Right lung (tissue), 5 donors: ENCODE results near the gene WASHC2A. TPM values are rescaled to one million over a fixed set of nuclear protein-coding genes. Genes with fewer than 3 reads are reported as not detected.
"Not testable (repeated sequence)": the region's sequence is repeated elsewhere in the genome, so short reads cannot be mapped to it uniquely, and the experiment has no call there.

Experiments
- DNase-seq, 2 donors: peaks; one replicate each; pipeline ENCODE4 v3.0.0-alpha.2; 2013
- polyA plus RNA-seq, 5 donors: library from polyadenylated mRNA; unstranded; fragments of 120-200 nt; gene quantifications; one replicate each; pipeline versions ENCODE4 v1.2.1 to v1.2.3, GENCODE V29; 2013; ENCODE audit warnings: inconsistent platforms in 1 of 5, low replicate concordance in 1 of 5; ENCODE audit not compliant: insufficient read length in 5 of 5, insufficient read depth in 1 of 5

The WASHC2A gene
- polyA plus RNA-seq, 5 donors, result 37.0 to 81.6 (median 64.4) TPM

DNA sequence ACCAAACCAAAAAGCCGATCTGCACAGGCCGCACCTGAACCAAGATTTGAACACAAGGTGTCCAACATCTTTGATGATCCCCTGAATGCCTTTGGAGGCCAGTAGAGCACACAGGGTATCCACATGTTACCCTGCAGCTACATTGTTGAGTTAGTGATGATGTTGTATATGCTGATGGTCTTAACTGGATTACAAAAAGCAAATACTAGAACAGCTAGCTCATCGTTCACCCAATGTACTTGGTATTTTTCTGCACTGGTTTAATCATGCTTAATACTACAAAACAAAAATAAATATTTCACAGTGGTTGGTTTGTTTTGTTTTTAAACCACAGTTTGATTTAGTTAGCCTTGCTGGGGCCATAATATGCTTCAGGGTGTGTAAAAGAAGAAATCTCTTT, 65.1 kb downstream of the WASHC2A start:
- DNase-seq, result not testable (repeated sequence)

DNA sequence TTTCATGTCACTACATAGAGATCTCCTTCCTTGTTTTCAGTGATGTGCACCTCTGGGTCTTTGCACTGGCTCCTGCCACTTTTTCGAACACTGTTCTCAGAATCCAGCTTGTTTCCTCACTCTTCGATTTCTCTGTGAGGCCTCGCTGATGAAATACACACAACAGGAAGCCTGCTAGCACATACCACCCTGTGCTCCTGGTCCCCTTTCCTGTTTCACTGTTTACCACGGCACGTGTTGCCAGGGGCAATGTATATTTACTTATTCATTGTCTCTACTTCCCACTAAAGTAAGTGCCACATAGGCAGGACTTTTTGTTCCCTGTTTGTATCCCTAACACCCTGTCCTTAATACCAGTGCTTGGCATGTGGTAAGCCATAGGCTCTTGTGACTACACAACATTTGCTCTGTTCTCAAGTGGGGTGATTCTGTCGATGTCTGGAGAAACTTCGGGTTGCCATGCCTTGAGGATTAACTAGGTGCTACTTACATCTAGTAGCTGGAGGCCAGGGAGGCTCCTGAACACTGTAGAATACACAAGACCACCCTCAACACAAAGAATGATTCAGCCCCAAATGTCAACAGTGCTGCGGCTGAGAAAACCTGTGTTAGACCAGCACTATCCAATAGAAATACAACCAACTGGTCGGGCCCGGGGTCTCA, 75.9 kb downstream of the WASHC2A start:
- not testable (repeated sequence) for DNase-seq

DNA sequence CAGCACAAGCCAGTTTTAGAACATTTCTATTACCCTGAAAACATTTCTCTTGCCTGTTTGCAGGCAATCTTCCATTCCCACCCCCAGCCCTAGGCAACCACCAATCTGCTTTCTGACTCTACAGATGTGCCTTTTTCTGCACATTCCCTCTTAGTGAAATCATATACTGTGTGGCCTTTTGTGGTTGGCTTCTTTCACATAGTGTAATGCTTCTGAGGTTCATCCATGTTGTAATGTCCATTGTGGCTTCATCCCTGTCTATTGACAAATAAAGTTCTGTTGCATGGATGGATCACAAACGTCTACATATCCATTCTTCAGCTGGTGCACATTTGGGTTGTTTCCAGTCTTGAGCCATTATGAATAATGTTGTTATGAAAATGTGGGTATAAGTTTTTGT, 77.8 kb downstream of the WASHC2A start:
- DNase-seq, result not testable (repeated sequence)

DNA sequence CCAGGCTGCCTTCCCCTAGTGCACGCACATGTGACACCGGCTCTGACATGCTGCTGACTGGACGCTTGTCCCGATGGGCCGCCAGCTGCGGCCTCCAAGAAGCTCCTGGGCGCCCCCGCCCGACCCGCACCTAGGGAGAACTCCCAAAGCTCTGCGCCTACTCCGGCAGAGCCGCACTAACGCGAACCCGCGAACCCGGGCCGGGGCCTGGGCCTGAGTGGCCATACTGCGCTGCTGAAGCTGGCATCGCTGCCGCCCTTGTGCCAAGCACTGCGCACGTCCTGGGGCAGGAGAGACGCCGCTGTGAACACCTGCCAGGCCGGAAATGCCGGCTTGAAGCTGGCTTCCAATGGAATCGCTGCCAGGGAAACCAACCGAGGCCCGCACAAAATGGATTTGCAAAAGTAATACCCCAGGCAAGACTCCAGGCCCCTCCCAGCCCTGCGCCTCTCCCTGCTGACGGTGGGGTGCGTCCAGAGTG, 85.1 kb downstream of the WASHC2A start:
- DNase-seq, result peak in 1 of 2 donors; percentile 4

DNA sequence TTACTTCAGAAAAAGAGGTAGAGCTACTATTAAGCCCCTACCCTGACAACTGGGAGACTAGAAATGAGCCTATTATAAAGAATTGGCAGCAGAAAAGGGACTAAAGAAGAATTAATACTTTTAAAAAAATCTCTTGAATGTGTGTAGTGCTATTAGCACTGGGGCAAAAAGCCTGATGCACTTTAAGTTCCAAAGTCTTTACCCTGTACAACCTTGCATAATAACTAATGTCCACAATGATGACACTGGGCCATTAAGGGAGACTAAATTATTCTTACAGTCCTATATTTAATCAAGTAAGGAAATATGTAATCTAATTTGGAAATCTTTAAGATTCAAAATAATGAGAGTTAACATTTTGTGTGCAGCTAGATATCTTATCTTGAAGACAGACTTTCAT, 90.1 kb downstream of the WASHC2A start:
- DNase-seq, result not testable (repeated sequence)

GRCh38 chr10:50159856-50160255, 92.1 kb downstream of the WASHC2A start:
- DNase-seq, result not testable (repeated sequence)

DNA sequence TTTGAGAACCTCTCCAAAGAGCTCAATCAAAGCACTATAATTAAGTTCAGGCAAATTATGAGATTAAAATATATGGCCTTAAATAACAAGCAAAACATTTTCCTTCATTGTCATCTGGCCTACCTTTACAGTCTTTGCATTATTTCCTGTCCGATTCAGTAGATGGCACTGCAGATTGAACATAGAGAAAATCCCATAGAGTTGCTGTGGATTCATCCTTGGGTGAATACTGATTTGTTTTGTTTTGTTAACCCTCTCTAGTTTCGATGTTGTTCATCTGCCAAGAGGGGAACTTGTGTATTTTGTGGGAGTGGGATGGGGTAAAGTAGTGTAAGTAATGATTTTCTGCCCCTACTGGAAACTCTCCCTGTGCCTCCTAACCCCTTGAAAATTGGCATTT, 97.3 kb downstream of the WASHC2A start:
- not testable (repeated sequence) for DNase-seq

- DNase-seq, result not testable (repeated sequence)
Measured at GRCh38 chr10:50167833-50168232, 100.1 kb downstream of the WASHC2A start.

GRCh38 chr10:50169506-50169905, 101.8 kb downstream of the WASHC2A start:
- DNase-seq, result not testable (repeated sequence)

DNA sequence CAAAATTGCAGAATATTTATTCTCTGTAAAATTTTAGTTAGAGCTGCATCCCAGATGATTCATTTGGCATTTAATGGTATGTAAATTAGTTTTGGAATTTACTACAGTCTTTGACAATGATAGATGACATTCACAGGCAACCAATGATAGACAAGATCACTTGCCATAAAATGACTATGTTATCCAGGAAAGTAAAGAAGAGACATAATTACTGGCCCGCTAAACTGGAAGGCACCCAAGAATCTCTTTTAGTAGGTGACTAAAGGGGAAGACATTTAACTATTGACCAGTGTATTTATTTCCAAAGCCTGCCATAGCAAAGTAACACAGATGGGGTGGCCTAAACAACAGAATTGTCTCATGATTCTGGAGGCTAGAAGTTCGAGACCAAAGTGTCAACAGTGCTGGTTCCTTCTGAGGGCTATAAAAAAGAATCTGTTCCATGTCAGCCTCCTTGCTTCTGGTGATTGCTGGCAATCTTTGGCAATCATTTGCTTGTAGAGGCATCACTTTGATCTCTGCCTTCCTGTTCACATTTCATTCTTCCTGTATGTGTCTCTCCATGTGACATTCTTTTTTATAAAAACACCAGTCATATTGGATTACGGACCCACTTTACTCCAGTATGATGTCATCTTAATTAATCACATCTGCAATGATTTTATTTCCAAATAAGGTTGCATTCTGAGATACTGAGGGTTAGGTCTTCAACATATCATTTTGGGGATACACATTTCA, 107.2 kb downstream of the WASHC2A start:
- not testable (repeated sequence) for DNase-seq

Other genes with a start within 250 kb of the WASHC2A start
- gene PARG, start 125.9 kb upstream of the WASHC2A start, polyA plus RNA-seq, result 10 to 100 TPM; 22.3 to 31.3 (median 29.8) TPM
- gene TIMM23B, start 125.9 kb upstream of the WASHC2A start, polyA plus RNA-seq, result 10 to 100 TPM; 14.1 to 20.1 (median 17.6) TPM
- 10 to 100 TPM; 23.0 to 31.9 (median 26.0) TPM for gene AGAP6, start 79.5 kb upstream of the WASHC2A start, polyA plus RNA-seq
- 1 to 10 TPM in 4 of 5 donors, under 1 TPM in 1; 0.34 to 5.0 (median 3.0) TPM for gene ASAH2, start 183.6 kb downstream of the WASHC2A start, polyA plus RNA-seq